GM19035 (cell line): ENCODE data around the gene COMMD1.
"Not testable (repeated sequence)": the region's sequence is repeated elsewhere in the genome, so short reads cannot be mapped to it uniquely, and the experiment has no call there.

Source experiments
- ATAC-seq: cut with Tn5 transposase; IDR thresholded peaks from one replicate; pipeline ENCODE4 v1.9.1; 2021; ENCODE audit not compliant: unreplicated experiment

The COMMD1 gene

GRCh38 chr2:62065243-62065642 is 159.8 kb downstream of the COMMD1 start:
- no peak for ATAC-seq

- no peak for ATAC-seq
These were observed 165.7 kb downstream of the COMMD1 start for GRCh38 chr2:62071126-62071598.

GRCh38 chr2:62071760-62072680 is 166.5 kb downstream of the COMMD1 start:
- ATAC-seq: no peak

- ATAC-seq: no peak
These were observed 168.8 kb downstream of the COMMD1 start for GRCh38 chr2:62074233-62074632.

GRCh38 chr2:62076980-62077638 is 171.6 kb downstream of the COMMD1 start:
- ATAC-seq: no peak

GRCh38 chr2:62084801-62085200 is 179.3 kb downstream of the COMMD1 start:
- no peak for ATAC-seq

GRCh38 chr2:62089658-62090057 is 184.2 kb downstream of the COMMD1 start:
- ATAC-seq: no peak

- ATAC-seq: no peak
These were observed 186.0 kb downstream of the COMMD1 start for GRCh38 chr2:62091471-62091870.

GRCh38 chr2:62099050-62099449 is 193.6 kb downstream of the COMMD1 start:
- peak; percentile 3 for ATAC-seq

GRCh38 chr2:62099523-62100175 is 194.2 kb downstream of the COMMD1 start:
- peak; percentile 92 for ATAC-seq

- no peak for ATAC-seq
These were observed 196.4 kb downstream of the COMMD1 start for GRCh38 chr2:62101886-62102285.

GRCh38 chr2:62102402-62102920 is 197.0 kb downstream of the COMMD1 start:
- no peak for ATAC-seq

- no peak for ATAC-seq
These were observed 204.1 kb downstream of the COMMD1 start for GRCh38 chr2:62109554-62109953.

- ATAC-seq: no peak
These were observed 205.0 kb downstream of the COMMD1 start for GRCh38 chr2:62110415-62111025.

GRCh38 chr2:62112179-62112578 is 206.7 kb downstream of the COMMD1 start:
- ATAC-seq: no peak

- no peak for ATAC-seq
These were observed 209.1 kb downstream of the COMMD1 start for GRCh38 chr2:62114564-62114963.

GRCh38 chr2:62116983-62117382 is 211.5 kb downstream of the COMMD1 start:
- ATAC-seq: no peak

GRCh38 chr2:62118160-62118559 is 212.7 kb downstream of the COMMD1 start:
- ATAC-seq: no peak

- no peak for ATAC-seq
These were observed 214.0 kb downstream of the COMMD1 start for GRCh38 chr2:62119311-62119974.

- not testable (repeated sequence) for ATAC-seq
These were observed 220.8 kb downstream of the COMMD1 start for GRCh38 chr2:62126239-62126638.
